Measurements from ENCODE around the gene TUBB3. TPM values are rescaled to one million over a fixed set of nuclear protein-coding genes. Genes with fewer than 3 reads are reported as not detected.
"Not testable (repeated sequence)": the region's sequence is repeated elsewhere in the genome, so short reads cannot be mapped to it uniquely, and the experiment has no call there.

Gene TUBB3
- polyA plus RNA-seq, 4 donors, result 0.89 to 42.0 (median 4.6) TPM

GRCh38 chr16:89924925-89925307, 1.8 kb downstream of the TUBB3 start:
- no peak overlapping the region for H3K27ac ChIP-seq (ENCODE audit: low read depth in 1 of 3, low read length in 2 of 3)
- peaks cover 0 to 62% (median 1%) of the 10 kb centered on the region in 3 donors for H3K27me3 ChIP-seq (ENCODE audit: control insufficient read depth in 3 of 3, insufficient read depth in 3 of 3, low read length in 3 of 3)
- H3K9me3 ChIP-seq (ENCODE audit: control insufficient read depth in 2 of 2, insufficient read depth in 1 of 2, low read depth in 1 of 2, low read length in 1 of 2), result no peaks in the 10 kb centered on the region
- H3K4me3 ChIP-seq (ENCODE audit: low read depth in 1 of 3, low read length in 3 of 3), result no peak overlapping the region
- no peaks in the 10 kb centered on the region for H3K36me3 ChIP-seq (ENCODE audit: control insufficient read depth in 3 of 3, insufficient read depth in 2 of 3, low read depth in 1 of 3, low read length in 3 of 3)
- FAIRE-seq (no peak), DNase-seq (no peak)
- 23 to 28% (median 26%) methylated on average over 3 to 4 of the region's 4 CpGs for WGBS, 3 donors
- H3K4me1 ChIP-seq (ENCODE audit: control insufficient read depth in 3 of 3, insufficient read depth in 2 of 3, low read depth in 1 of 3, low read length in 2 of 3), result peaks cover 2 to 29% (median 17%) of the 10 kb centered on the region in 3 donors

GRCh38 chr16:89925596-89926079, 2.5 kb downstream of the TUBB3 start:
- 1 to 2% (median 1%) methylated on average over 25 to 42 of the region's 42 CpGs for WGBS, 3 donors
- peak overlapping the region; percentile 27 to 51 (median 32) for H3K4me3 ChIP-seq (ENCODE audit: low read depth in 1 of 3, low read length in 3 of 3)
- no peak overlapping the region for H3K27ac ChIP-seq (ENCODE audit: low read depth in 1 of 3, low read length in 2 of 3)
- FAIRE-seq (no peak), DNase-seq (no peak)
- no peaks in the 10 kb centered on the region for H3K36me3 ChIP-seq (ENCODE audit: control insufficient read depth in 3 of 3, insufficient read depth in 2 of 3, low read depth in 1 of 3, low read length in 3 of 3)
- peaks cover 0 to 55% (median 1%) of the 10 kb centered on the region in 3 donors for H3K27me3 ChIP-seq (ENCODE audit: control insufficient read depth in 3 of 3, insufficient read depth in 3 of 3, low read length in 3 of 3)
- no peaks in the 10 kb centered on the region for H3K9me3 ChIP-seq (ENCODE audit: control insufficient read depth in 2 of 2, insufficient read depth in 1 of 2, low read depth in 1 of 2, low read length in 1 of 2)
- peaks cover 2 to 29% (median 17%) of the 10 kb centered on the region in 3 donors for H3K4me1 ChIP-seq (ENCODE audit: control insufficient read depth in 3 of 3, insufficient read depth in 2 of 3, low read depth in 1 of 3, low read length in 2 of 3)

- Histone ChIP-seq H3K27ac (ENCODE audit: low read depth in 1 of 3, low read length in 2 of 3) (no peak overlapping the region), H3K4me1 (ENCODE audit: control insufficient read depth in 3 of 3, insufficient read depth in 2 of 3, low read depth in 1 of 3, low read length in 2 of 3) (no peaks in the 10 kb centered on the region), H3K9me3 (ENCODE audit: control insufficient read depth in 2 of 2, insufficient read depth in 1 of 2, low read depth in 1 of 2, low read length in 1 of 2) (no peaks in the 10 kb centered on the region), H3K36me3 (ENCODE audit: control insufficient read depth in 3 of 3, insufficient read depth in 2 of 3, low read depth in 1 of 3, low read length in 3 of 3) (peaks cover 0 to 2% (median 0%) of the 10 kb centered on the region in 3 donors), H3K4me3 (ENCODE audit: low read depth in 1 of 3, low read length in 3 of 3) (no peak overlapping the region), H3K27me3 (ENCODE audit: control insufficient read depth in 3 of 3, insufficient read depth in 3 of 3, low read length in 3 of 3) (peaks cover 0 to 1% (median 0%) of the 10 kb centered on the region in 3 donors)
- 68 to 77% (median 70%) methylated on average over 16 of the region's 16 CpGs for WGBS, 3 donors
- DNase-seq (no peak), FAIRE-seq (no peak)
These were observed 8.3 kb downstream of the TUBB3 start for GRCh38 chr16:89931305-89931896.

GRCh38 chr16:89931964-89932363, 8.8 kb downstream of the TUBB3 start:
- Histone ChIP-seq H3K4me3 (ENCODE audit: low read depth in 1 of 3, low read length in 3 of 3) (no peak overlapping the region), H3K9me3 (ENCODE audit: control insufficient read depth in 2 of 2, insufficient read depth in 1 of 2, low read depth in 1 of 2, low read length in 1 of 2) (no peaks in the 10 kb centered on the region), H3K4me1 (ENCODE audit: control insufficient read depth in 3 of 3, insufficient read depth in 2 of 3, low read depth in 1 of 3, low read length in 2 of 3) (no peaks in the 10 kb centered on the region), H3K36me3 (ENCODE audit: control insufficient read depth in 3 of 3, insufficient read depth in 2 of 3, low read depth in 1 of 3, low read length in 3 of 3) (peaks cover 0 to 2% (median 0%) of the 10 kb centered on the region in 3 donors), H3K27me3 (ENCODE audit: control insufficient read depth in 3 of 3, insufficient read depth in 3 of 3, low read length in 3 of 3) (no peaks in the 10 kb centered on the region), H3K27ac (ENCODE audit: low read depth in 1 of 3, low read length in 2 of 3) (no peak overlapping the region)
- 78 to 86% (median 81%) methylated on average over 6 of the region's 6 CpGs for WGBS, 3 donors
- DNase-seq, result no peak
- FAIRE-seq, result no peak

GRCh38 chr16:89934019-89934418, 10.9 kb downstream of the TUBB3 start:
- H3K9me3 ChIP-seq (ENCODE audit: control insufficient read depth in 2 of 2, insufficient read depth in 1 of 2, low read depth in 1 of 2, low read length in 1 of 2); H3K4me3 ChIP-seq (ENCODE audit: low read depth in 1 of 3, low read length in 3 of 3); H3K36me3 ChIP-seq (ENCODE audit: control insufficient read depth in 3 of 3, insufficient read depth in 2 of 3, low read depth in 1 of 3, low read length in 3 of 3); H3K4me1 ChIP-seq (ENCODE audit: control insufficient read depth in 3 of 3, insufficient read depth in 2 of 3, low read depth in 1 of 3, low read length in 2 of 3); DNase-seq; FAIRE-seq; H3K27ac ChIP-seq (ENCODE audit: low read depth in 1 of 3, low read length in 2 of 3); H3K27me3 ChIP-seq (ENCODE audit: control insufficient read depth in 3 of 3, insufficient read depth in 3 of 3, low read length in 3 of 3): not testable (repeated sequence)
- WGBS, 3 donors, result 94 to 97% (median 94%) methylated on average over 11 to 29 of the region's 29 CpGs

GRCh38 chr16:89934611-89935553, 11.7 kb downstream of the TUBB3 start:
- Histone ChIP-seq H3K4me1 (ENCODE audit: control insufficient read depth in 3 of 3, insufficient read depth in 2 of 3, low read depth in 1 of 3, low read length in 2 of 3) (no peaks in the 10 kb centered on the region), H3K36me3 (ENCODE audit: control insufficient read depth in 3 of 3, insufficient read depth in 2 of 3, low read depth in 1 of 3, low read length in 3 of 3) (peaks cover 0 to 2% (median 0%) of the 10 kb centered on the region in 3 donors), H3K27me3 (ENCODE audit: control insufficient read depth in 3 of 3, insufficient read depth in 3 of 3, low read length in 3 of 3) (no peaks in the 10 kb centered on the region), H3K9me3 (ENCODE audit: control insufficient read depth in 2 of 2, insufficient read depth in 1 of 2, low read depth in 1 of 2, low read length in 1 of 2) (no peaks in the 10 kb centered on the region), H3K27ac (ENCODE audit: low read depth in 1 of 3, low read length in 2 of 3) (no peak overlapping the region), H3K4me3 (ENCODE audit: low read depth in 1 of 3, low read length in 3 of 3) (no peak overlapping the region)
- FAIRE-seq (no peak), DNase-seq (no peak)
- 93 to 95% (median 94%) methylated on average over 61 of the region's 61 CpGs for WGBS, 3 donors

- not testable (repeated sequence) for H3K27ac ChIP-seq (ENCODE audit: low read depth in 1 of 3, low read length in 2 of 3); H3K36me3 ChIP-seq (ENCODE audit: control insufficient read depth in 3 of 3, insufficient read depth in 2 of 3, low read depth in 1 of 3, low read length in 3 of 3); H3K4me1 ChIP-seq (ENCODE audit: control insufficient read depth in 3 of 3, insufficient read depth in 2 of 3, low read depth in 1 of 3, low read length in 2 of 3); DNase-seq; H3K9me3 ChIP-seq (ENCODE audit: control insufficient read depth in 2 of 2, insufficient read depth in 1 of 2, low read depth in 1 of 2, low read length in 1 of 2); H3K4me3 ChIP-seq (ENCODE audit: low read depth in 1 of 3, low read length in 3 of 3); H3K27me3 ChIP-seq (ENCODE audit: control insufficient read depth in 3 of 3, insufficient read depth in 3 of 3, low read length in 3 of 3); FAIRE-seq
- 85 to 90% (median 88%) methylated on average over 20 to 27 of the region's 27 CpGs for WGBS, 3 donors
These were observed 12.5 kb downstream of the TUBB3 start for GRCh38 chr16:89935620-89936019.

- Histone ChIP-seq H3K27ac (ENCODE audit: low read depth in 1 of 3, low read length in 2 of 3) (no peak overlapping the region), H3K36me3 (ENCODE audit: control insufficient read depth in 3 of 3, insufficient read depth in 2 of 3, low read depth in 1 of 3, low read length in 3 of 3) (peaks cover 0 to 2% (median 0%) of the 10 kb centered on the region in 3 donors), H3K27me3 (ENCODE audit: control insufficient read depth in 3 of 3, insufficient read depth in 3 of 3, low read length in 3 of 3) (no peaks in the 10 kb centered on the region), H3K4me1 (ENCODE audit: control insufficient read depth in 3 of 3, insufficient read depth in 2 of 3, low read depth in 1 of 3, low read length in 2 of 3) (no peaks in the 10 kb centered on the region), H3K9me3 (ENCODE audit: control insufficient read depth in 2 of 2, insufficient read depth in 1 of 2, low read depth in 1 of 2, low read length in 1 of 2) (no peaks in the 10 kb centered on the region), H3K4me3 (ENCODE audit: low read depth in 1 of 3, low read length in 3 of 3) (no peak overlapping the region)
- FAIRE-seq (no peak), DNase-seq (no peak)
- WGBS, 3 donors, result 75 to 80% (median 79%) methylated on average over 13 of the region's 13 CpGs
These were observed 12.9 kb downstream of the TUBB3 start for GRCh38 chr16:89936034-89936433.

Data from small intestine (tissue), 7 donors.